ENCODE data around the gene CGNL1.

CGNL1 gene

GRCh38 chr15:57598346-57598745, 222.0 kb downstream of the CGNL1 start:
- no peak for DNase-seq (ENCODE audit: low spot score)

DNA sequence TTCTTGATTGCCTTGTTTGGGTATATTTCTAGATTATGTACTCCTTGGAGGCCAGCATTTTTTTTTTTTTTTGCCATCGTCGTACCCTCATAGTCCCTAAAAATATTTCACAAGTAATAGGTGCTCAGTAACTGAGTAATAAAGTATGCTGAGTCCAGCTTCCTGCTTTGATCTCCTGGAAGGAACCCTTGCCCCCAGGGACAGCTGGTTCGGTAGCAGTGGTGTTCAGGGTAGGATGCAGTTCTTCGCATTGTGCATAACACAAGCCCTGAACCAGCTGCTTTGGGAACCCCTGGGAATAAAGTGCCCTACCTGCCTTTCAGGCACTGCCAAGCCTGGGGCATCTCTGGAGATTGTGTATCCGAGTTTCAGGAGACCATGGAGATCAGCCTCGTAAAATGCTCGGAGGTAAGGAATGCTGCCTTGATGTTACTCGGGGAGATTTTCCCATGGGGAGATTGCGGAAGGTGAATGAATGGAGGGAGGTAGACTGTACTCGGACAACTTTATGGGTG, 223.0 kb downstream of the CGNL1 start:
- DNase-seq (ENCODE audit: low spot score), result no peak

DNA sequence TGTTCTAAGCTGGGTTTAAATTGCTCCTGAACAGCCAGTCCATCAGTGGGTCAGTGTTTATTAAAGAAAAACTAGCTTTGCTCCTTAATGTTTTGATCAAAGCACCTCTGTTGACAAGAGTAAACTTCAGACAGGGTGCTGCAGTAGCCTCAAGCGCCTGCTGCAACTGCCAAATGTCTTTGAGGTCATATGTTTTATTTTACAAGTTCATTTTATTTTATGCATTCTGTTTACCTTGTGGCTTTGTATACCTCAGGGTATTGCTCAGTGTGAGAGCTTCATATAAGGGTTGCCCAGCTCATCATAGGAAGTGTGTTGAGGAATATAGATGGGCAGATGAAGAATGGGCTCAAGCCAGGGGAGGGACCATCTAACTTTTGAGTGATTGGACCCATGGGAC, 223.9 kb downstream of the CGNL1 start:
- no peak for DNase-seq (ENCODE audit: low spot score)

All from AG20443 (cell line).